HS-27A (cell line): Measurements from ENCODE around the gene SMC6.

ENCODE experiments used
- DNase-seq: peaks from one replicate; pipeline ENCODE4 v3.0.0-alpha.2; 2012; ENCODE audit warnings: low read depth, missing footprints

SMC6 gene

GRCh38 chr2:17646838-17647701 lies 106.5 kb downstream of the SMC6 start:
- DNase-seq = no peak

GRCh38 chr2:17646081-17646554 lies 107.5 kb downstream of the SMC6 start:
- peak; percentile 65 for DNase-seq

GRCh38 chr2:17644997-17645720 lies 108.5 kb downstream of the SMC6 start:
- no peak for DNase-seq

- peak; percentile 82 for DNase-seq
Observed at GRCh38 chr2:17643031-17643615, 110.5 kb downstream of the SMC6 start.

- DNase-seq = no peak
Observed at GRCh38 chr2:17640406-17640805, 113.2 kb downstream of the SMC6 start.

- DNase-seq = no peak
Observed at GRCh38 chr2:17638196-17638743, 115.3 kb downstream of the SMC6 start.

GRCh38 chr2:17637131-17637906 lies 116.3 kb downstream of the SMC6 start:
- DNase-seq = no peak

- DNase-seq = no peak
Observed at GRCh38 chr2:17636257-17636656, 117.4 kb downstream of the SMC6 start.

- no peak for DNase-seq
Observed at GRCh38 chr2:17634997-17635396, 118.6 kb downstream of the SMC6 start.

- DNase-seq = no peak
Observed at GRCh38 chr2:17630089-17630488, 123.5 kb downstream of the SMC6 start.

GRCh38 chr2:17628349-17629261 lies 125.0 kb downstream of the SMC6 start:
- DNase-seq = no peak

GRCh38 chr2:17627434-17627833 lies 126.2 kb downstream of the SMC6 start:
- DNase-seq = no peak

GRCh38 chr2:17626986-17627385 lies 126.6 kb downstream of the SMC6 start:
- no peak for DNase-seq

- DNase-seq = no peak
Observed at GRCh38 chr2:17625446-17625845, 128.2 kb downstream of the SMC6 start.

- no peak for DNase-seq
Observed at GRCh38 chr2:17621781-17622180, 131.8 kb downstream of the SMC6 start.

- DNase-seq = no peak
Observed at GRCh38 chr2:17620841-17621240, 132.8 kb downstream of the SMC6 start.

- no peak for DNase-seq
Observed at GRCh38 chr2:17620280-17620679, 133.3 kb downstream of the SMC6 start.

- DNase-seq = no peak
Observed at GRCh38 chr2:17617955-17618354, 135.7 kb downstream of the SMC6 start.

- no peak for DNase-seq
Observed at GRCh38 chr2:17617516-17617915, 136.1 kb downstream of the SMC6 start.

GRCh38 chr2:17616405-17616804 lies 137.2 kb downstream of the SMC6 start:
- DNase-seq = no peak
